B cell (primary cell): ENCODE data around the gene USP21. TPM values are rescaled to one million over a fixed set of nuclear protein-coding genes. Genes with fewer than 3 reads are reported as not detected.

ENCODE experiments used
- ATAC-seq: fragments of 200-7000 bp; cut with Tn5 transposase; one replicate; pipeline ENCODE4 v1.10.0; 2021; ENCODE audit warnings: low read depth, mild to moderate bottlenecking, moderate number of reproducible peaks, moderate library complexity
- CTCF ChIA-PET: fragments of 350-600 bp; sonication (Branson Sonifier 250); formaldehyde crosslinking; loops from one replicate; lab custom pipeline; 2021; ENCODE audit warnings: antibody characterized with exemption, inconsistent platforms; lab: Charles Lee
- POLR2A ChIA-PET: fragments of 350-600 bp; sonication (Branson Sonifier 250); formaldehyde crosslinking; loops from one replicate; lab custom pipeline; 2021; ENCODE audit warnings: antibody characterized with exemption; lab: Charles Lee
- DNase-seq: peaks from one replicate; pipeline ENCODE4 v3.0.0; 2013
- H2AFZ ChIP-seq: 2 replicates; pipeline ENCODE4 v1.6.1; 2012; ENCODE audit warnings: mild to moderate bottlenecking, low read depth, low read length; ENCODE audit not compliant: insufficient read depth, poor library complexity, severe bottlenecking
- H3K27ac ChIP-seq, 2 donors: 1 replicate in 1 of 2; 2 replicates in 1 of 2; pipeline ENCODE4 v1.5.1; 2012 to 2013; ENCODE audit warnings: low read length in 2 of 2, mild to moderate bottlenecking in 2 of 2, moderate library complexity in 1 of 2
- H3K27me3 ChIP-seq, 4 experiments: fragments of 200-600 bp in 1 of 4; sonication (generic) in 1 of 4; replicated peaks in 1 of 4; 1 replicate in 2 of 4; 2 replicates in 2 of 4; pipeline versions ENCODE4 v1.6.1 to v1.7.0; 2013 to 2016; ENCODE audit warnings: low read length in 3 of 4, mild to moderate bottlenecking in 2 of 4, mixed read lengths in 1 of 4, moderate library complexity in 1 of 4; ENCODE audit not compliant: insufficient read depth in 4 of 4, control insufficient read depth in 3 of 4; ENCODE audit errors: control extremely low read depth in 1 of 4
- H3K36me3 ChIP-seq, 2 experiments: replicated peaks in 1 of 2; 1 replicate in 1 of 2; 2 replicates in 1 of 2; pipeline versions ENCODE4 v1.6.1 to v1.7.1; 2013; ENCODE audit warnings: low read length in 1 of 2; ENCODE audit not compliant: insufficient read depth in 2 of 2, control insufficient read depth in 1 of 2; ENCODE audit errors: control extremely low read depth in 1 of 2, extremely low read depth in 1 of 2
- H3K4me1 ChIP-seq, 2 donors: fragments of 200-600 bp in 1 of 2; sonication (generic) in 1 of 2; 1 replicate in 1 of 2; 2 replicates in 1 of 2; pipeline versions ENCODE4 v1.5.1 to v1.6.1; 2013 to 2017; ENCODE audit warnings: low read length in 2 of 2; ENCODE audit not compliant: control insufficient read depth in 2 of 2, insufficient read depth in 2 of 2
- H3K4me2 ChIP-seq: replicated peaks from 2 replicates; pipeline ENCODE3; 2012; ENCODE audit warnings: mild to moderate bottlenecking, low read depth, low read length; ENCODE audit not compliant: poor library complexity, severe bottlenecking
- H3K4me3 ChIP-seq, 5 experiments: fragments of 200-600 bp in 1 of 5; sonication (generic) in 1 of 5; 1 replicate in 3 of 5; 2 replicates in 2 of 5; pipeline versions ENCODE4 v1.5.1 to v1.7.0; 2011 to 2016; ENCODE audit warnings: low read length in 4 of 5, mild to moderate bottlenecking in 4 of 5, low read depth in 2 of 5, control low read depth in 1 of 5, moderate library complexity in 1 of 5; ENCODE audit not compliant: insufficient read depth in 1 of 5; ENCODE audit errors: control extremely low read depth in 1 of 5, extremely low read depth in 1 of 5
- H3K79me2 ChIP-seq: fragments of 200-600 bp; sonication (generic); one replicate; pipeline ENCODE4 v1.6.0; 2016; ENCODE audit warnings: low read length; ENCODE audit not compliant: control insufficient read depth, insufficient read depth
- H3K9ac ChIP-seq: fragments of 200-600 bp; sonication (generic); 2 replicates; pipeline ENCODE4 v1.6.1; 2017; ENCODE audit warnings: mild to moderate bottlenecking, low read length, moderate library complexity
- H3K9me3 ChIP-seq, 3 donors: one replicate each; pipeline versions ENCODE4 v1.6.1 to v1.7.1; 2013; ENCODE audit warnings: low read length in 2 of 3; ENCODE audit not compliant: control insufficient read depth in 2 of 3, insufficient read depth in 1 of 3; ENCODE audit errors: control extremely low read depth in 1 of 3
- H4K20me1 ChIP-seq: 2 replicates; pipeline ENCODE4 v1.6.0; 2012; ENCODE audit warnings: mild to moderate bottlenecking, low read length; ENCODE audit not compliant: insufficient read depth, control insufficient read depth, poor library complexity, severe bottlenecking
- H3K27ac Mint-ChIP-seq: one replicate; pipeline ENCODE4 v1.8.0; 2021; ENCODE audit warnings: mixed read lengths
- H3K27me3 Mint-ChIP-seq: one replicate; pipeline ENCODE4 v1.8.0; 2021; ENCODE audit warnings: mixed read lengths
- H3K4me1 Mint-ChIP-seq: one replicate; pipeline ENCODE4 v1.8.0; 2021; ENCODE audit warnings: mixed read lengths
- H3K4me3 Mint-ChIP-seq: one replicate; pipeline ENCODE4 v1.8.0; 2021; ENCODE audit warnings: mixed read lengths
- H3K9me3 Mint-ChIP-seq: one replicate; pipeline ENCODE4 v1.8.0; 2022; ENCODE audit warnings: mixed read lengths; ENCODE audit not compliant: insufficient read depth
- EZH2 ChIP-seq: IDR thresholded peaks from 2 replicates; pipeline ENCODE4 v1.6.1; 2012; ENCODE audit warnings: borderline replicate concordance, low read depth, mild to moderate bottlenecking, moderate library complexity, low read length; ENCODE audit not compliant: insufficient read depth, poor library complexity, severe bottlenecking
- WGBS: methylation state at CpG from one replicate; pipeline ENCODE4 v1.1.5; 2013; ENCODE audit warnings: missing lambda C conversion rate; ENCODE audit not compliant: insufficient coverage; 5-methylcytosine and 5-hydroxymethylcytosine counted together
- intact Hi-C: fragments of 100-400 bp; cut with micrococcal nuclease; formaldehyde crosslinking; loops from one replicate; pipeline ENCODE4 v1.10.0; 2022
- polyA plus RNA-seq: library from polyadenylated mRNA; depleted of rRNA; stranded (reverse); fragments of >200 nt; gene quantifications from 2 replicates; pipeline ENCODE4 v1.2.3, GENCODE V29; 2012
- total RNA-seq, 2 donors: library from RNA; stranded (reverse); fragments of 120-200 nt in 1 of 2; gene quantifications; 1 replicate in 1 of 2; 2 replicates in 1 of 2; pipeline versions ENCODE4 v1.2.3 to v1.2.4, GENCODE V29; 2013 to 2022
- TF ChIP-seq, protein P1 (sequence below): fragments of 200-600 bp; IDR thresholded peaks from one replicate; pipeline ENCODE4 v1.8.0; 2022; ENCODE audit warnings: antibody characterized with exemption, mild to moderate bottlenecking

USP21 gene
- total and polyA plus RNA-seq, 2 donors (not counting 1 experiment from before 2014, with no cell fraction given): 53.3 to 81.6 TPM

GRCh38 chr1:161128591-161129420 lies 30.5 kb upstream of the USP21 start:
- peaks cover 2 to 52% of the 10 kb centered on the region in 2 experiments for H3K36me3 ChIP-seq
- no peaks in the 10 kb centered on the region for H3K27me3 ChIP-seq
- peaks cover 17 to 24% of the 10 kb centered on the region in 2 donors for H3K4me1 ChIP-seq
- Mint-ChIP-seq H3K4me1 (peaks cover 36% of the 10 kb centered on the region), H3K27me3 (no peaks in the 10 kb centered on the region), H3K27ac (no peak overlapping the region), H3K9me3 (no peaks in the 10 kb centered on the region), H3K4me3 (no peak overlapping the region)
- H3K4me2 ChIP-seq: no peak overlapping the region
- H4K20me1 ChIP-seq: no peaks in the 10 kb centered on the region
- H3K4me3 ChIP-seq: no peak overlapping the region
- intact Hi-C loops: no loop called here
- ChIA-PET CTCF (interaction anchor here (0.7 to 0.8 kb wide), 2 partner anchors 77 to 1968 kb away, joined by 3 read pairs; no protein-coding TSS in a partner anchor), POLR2A (interaction anchor here (0.6 kb wide), 1 partner anchor 141 kb away, joined by 5 read pairs; no protein-coding TSS in a partner anchor)
- H3K9me3 ChIP-seq: no peaks in the 10 kb centered on the region
- no peak for DNase-seq
- H3K9ac ChIP-seq: no peak overlapping the region
- no peak for ATAC-seq
- TF ChIP-seq EZH2: no peak
- TF ChIP-seq, protein P1, sequence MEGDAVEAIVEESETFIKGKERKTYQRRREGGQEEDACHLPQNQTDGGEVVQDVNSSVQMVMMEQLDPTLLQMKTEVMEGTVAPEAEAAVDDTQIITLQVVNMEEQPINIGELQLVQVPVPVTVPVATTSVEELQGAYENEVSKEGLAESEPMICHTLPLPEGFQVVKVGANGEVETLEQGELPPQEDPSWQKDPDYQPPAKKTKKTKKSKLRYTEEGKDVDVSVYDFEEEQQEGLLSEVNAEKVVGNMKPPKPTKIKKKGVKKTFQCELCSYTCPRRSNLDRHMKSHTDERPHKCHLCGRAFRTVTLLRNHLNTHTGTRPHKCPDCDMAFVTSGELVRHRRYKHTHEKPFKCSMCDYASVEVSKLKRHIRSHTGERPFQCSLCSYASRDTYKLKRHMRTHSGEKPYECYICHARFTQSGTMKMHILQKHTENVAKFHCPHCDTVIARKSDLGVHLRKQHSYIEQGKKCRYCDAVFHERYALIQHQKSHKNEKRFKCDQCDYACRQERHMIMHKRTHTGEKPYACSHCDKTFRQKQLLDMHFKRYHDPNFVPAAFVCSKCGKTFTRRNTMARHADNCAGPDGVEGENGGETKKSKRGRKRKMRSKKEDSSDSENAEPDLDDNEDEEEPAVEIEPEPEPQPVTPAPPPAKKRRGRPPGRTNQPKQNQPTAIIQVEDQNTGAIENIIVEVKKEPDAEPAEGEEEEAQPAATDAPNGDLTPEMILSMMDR: no peak
- peaks cover 41% of the 10 kb centered on the region for H3K79me2 ChIP-seq
- H3K27ac ChIP-seq: no peak overlapping the region
- no peak overlapping the region for H2AFZ ChIP-seq
- 94% methylated on average over 2 of the region's 4 CpGs for WGBS

GRCh38 chr1:161130266-161130665 lies 29.0 kb upstream of the USP21 start:
- Histone ChIP-seq H3K4me2 (no peak overlapping the region), H3K27me3 (no peaks in the 10 kb centered on the region), H2AFZ (no peak overlapping the region), H4K20me1 (no peaks in the 10 kb centered on the region), H3K4me1 (peaks cover 18 to 27% of the 10 kb centered on the region in 2 donors), H3K4me3 (no peak overlapping the region), H3K9ac (no peak overlapping the region), H3K79me2 (peaks cover 49% of the 10 kb centered on the region), H3K36me3 (peaks cover 2 to 40% of the 10 kb centered on the region in 2 experiments), H3K9me3 (no peaks in the 10 kb centered on the region), H3K27ac (peak overlapping the region in 1 of 2 donors; percentile 83)
- CTCF ChIA-PET: no interaction called here
- DNase-seq (no peak), ATAC-seq (no peak)
- Mint-ChIP-seq H3K4me3 (no peak overlapping the region), H3K27me3 (no peaks in the 10 kb centered on the region), H3K9me3 (no peaks in the 10 kb centered on the region), H3K27ac (peak overlapping the region; percentile 39), H3K4me1 (peaks cover 40% of the 10 kb centered on the region)
- WGBS: no CpG with 5 or more reads among the region's 1 CpG
- intact Hi-C loops: loop anchor here (5.0 to 10.0 kb wide), 2 partner anchors 63 to 415 kb away; partner anchors contain the start of genes ARHGAP30 and CD48
- POLR2A ChIA-PET: no interaction called here
- TF ChIP-seq EZH2: no peak
- TF ChIP-seq, protein P1: no peak
